GM18870 (cell line): ENCODE data around the gene SOBP.

Experiments used
- ATAC-seq: cut with Tn5 transposase; IDR thresholded peaks from one replicate; pipeline ENCODE4 v1.9.1; 2021; ENCODE audit warnings: moderate library complexity; ENCODE audit not compliant: unreplicated experiment

Gene SOBP

GRCh38 chr6:107635057-107635515, 145.2 kb downstream of the SOBP start:
- no peak for ATAC-seq

- ATAC-seq, result no peak
These were observed 146.6 kb downstream of the SOBP start for GRCh38 chr6:107636486-107636885.

- ATAC-seq, result no peak
These were observed 147.7 kb downstream of the SOBP start for GRCh38 chr6:107637316-107638315.

DNA sequence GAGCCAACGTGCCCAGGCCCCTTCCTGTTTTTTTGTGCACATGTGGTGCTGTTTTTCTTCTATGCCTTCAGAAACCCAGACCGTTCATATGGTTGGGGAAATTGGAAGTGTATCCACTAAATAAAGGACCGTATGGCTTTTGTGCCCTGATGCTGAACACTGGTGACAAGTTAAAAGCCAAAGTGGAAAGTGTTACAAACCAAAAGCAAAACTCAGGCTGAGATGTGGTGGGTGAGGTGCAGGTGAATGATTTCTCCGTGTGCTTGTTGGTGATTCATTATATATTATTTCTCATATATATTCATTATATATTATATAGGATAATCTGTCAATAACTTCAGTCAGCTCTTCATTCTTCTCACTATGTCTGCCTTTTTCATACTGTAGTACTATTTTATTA, 148.6 kb downstream of the SOBP start:
- no peak for ATAC-seq

GRCh38 chr6:107639511-107639910, 149.6 kb downstream of the SOBP start:
- no peak for ATAC-seq

GRCh38 chr6:107641071-107641470, 151.2 kb downstream of the SOBP start:
- no peak for ATAC-seq

GRCh38 chr6:107641500-107641941, 151.6 kb downstream of the SOBP start:
- no peak for ATAC-seq

GRCh38 chr6:107642095-107642860, 152.4 kb downstream of the SOBP start:
- no peak for ATAC-seq

DNA sequence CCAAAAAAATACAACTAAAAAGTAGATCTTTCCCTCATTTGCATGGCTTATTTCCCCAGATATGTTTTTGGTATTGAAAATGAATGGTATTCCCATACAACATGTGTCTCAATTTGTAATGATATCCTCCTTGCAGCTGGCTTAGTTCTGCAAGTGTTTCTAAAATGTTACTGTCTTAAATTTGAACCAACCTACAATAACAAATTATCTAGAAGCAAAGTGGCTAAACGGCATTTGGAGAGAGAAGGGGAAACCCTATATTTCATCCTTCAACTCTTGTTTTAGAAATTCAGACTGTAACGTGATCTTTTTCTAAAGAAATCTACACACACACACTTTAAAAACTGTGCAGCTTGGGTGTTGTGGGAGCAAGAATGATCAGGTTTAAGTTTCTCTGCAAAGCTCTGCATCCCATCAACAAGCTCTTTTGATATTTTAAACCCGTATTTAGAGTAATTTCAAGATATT, 153.0 kb downstream of the SOBP start:
- ATAC-seq, result no peak

DNA sequence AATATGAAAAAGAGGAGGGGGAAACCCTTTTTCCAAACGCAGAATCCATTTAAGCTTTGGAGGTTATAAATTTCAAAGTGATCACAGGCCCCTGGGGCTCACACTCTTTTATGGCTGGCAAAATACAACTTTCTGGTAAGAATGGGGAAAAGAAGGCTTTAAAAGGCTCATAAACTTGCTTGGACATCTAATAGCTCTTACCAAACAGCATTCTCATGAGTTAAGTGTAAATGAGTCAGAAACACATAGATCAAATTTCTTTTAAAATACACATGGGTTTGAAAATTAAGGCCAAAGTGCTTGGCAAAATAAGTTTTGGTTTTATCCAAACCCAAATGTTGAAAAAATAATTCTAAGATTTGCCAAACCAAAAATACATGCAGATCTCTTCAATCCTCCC, 154.6 kb downstream of the SOBP start:
- no peak for ATAC-seq

GRCh38 chr6:107645740-107646139, 155.8 kb downstream of the SOBP start:
- ATAC-seq, result no peak

DNA sequence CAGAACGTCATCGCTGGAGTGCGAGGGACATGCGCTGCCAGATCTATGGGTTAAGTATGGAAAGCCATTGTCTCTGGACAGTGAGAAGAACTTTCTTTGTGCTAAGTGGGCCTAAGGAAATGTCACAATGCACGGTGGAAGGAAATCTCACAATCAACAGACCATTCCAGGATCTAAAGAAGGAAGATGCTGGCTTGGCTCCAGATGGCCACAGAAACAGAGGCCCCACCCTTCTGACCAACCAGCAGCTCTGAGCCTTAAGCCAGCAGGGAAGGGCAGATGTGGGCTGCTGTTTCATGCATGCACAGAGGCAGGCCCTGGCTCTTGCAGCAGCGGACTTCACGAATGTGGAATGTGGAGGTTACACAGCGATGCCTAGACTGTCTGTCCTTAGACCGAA, 156.3 kb downstream of the SOBP start:
- ATAC-seq, result no peak

DNA sequence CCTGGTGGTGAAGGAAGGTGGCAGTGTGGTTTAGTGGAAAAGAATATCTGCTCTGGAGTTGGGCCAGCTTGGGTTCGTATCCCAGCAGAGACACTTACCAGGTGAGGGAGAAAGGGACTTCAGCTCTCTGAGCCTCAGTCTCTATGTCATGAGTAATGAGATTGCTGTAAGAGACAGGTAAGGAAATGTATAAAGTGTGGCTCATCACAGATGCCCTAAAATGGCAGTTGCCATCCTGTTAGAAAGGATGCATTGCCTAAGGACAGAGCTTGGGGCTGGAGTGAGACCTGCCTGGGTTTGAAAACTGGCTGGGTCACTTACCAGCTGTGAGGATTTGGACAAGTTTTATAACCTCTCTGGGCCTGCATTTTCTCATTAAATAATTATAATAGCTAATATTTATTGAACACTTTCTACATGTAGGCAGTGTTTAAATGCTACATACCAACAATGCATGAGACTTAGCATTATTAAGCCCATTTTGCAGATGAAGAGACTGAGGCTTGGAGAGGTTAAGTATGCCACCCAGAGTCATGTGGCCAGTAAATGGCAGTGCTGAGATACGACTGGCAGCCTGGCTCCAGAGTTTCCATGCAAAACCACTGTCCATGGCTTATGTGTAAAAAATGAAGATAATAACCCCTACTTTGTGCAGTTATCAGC, 157.0 kb downstream of the SOBP start:
- ATAC-seq, result no peak

DNA sequence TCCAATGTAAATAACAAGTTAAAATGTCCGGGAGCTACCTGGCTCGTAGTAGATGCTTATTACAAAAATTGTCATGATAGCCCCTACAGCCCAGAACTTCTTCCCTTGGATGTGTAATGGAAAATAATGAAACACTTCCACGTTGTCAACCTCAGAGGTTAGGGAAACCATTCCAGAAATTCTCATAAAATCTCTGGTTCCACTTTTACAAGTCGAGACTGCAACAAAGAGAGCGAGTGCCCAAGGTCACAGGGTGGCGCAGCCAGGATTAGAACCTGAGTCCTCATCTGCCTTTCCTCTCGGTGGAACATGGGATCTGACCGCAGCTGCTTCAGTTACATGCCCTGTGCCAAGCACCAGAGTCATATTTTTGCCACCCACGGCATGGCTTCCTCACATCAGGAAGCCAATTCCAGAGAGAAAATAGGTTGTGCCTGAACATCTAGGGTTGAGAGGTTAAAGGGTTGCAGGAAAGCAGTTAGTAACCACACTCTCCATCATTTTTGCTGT, 157.6 kb downstream of the SOBP start:
- ATAC-seq, result no peak

GRCh38 chr6:107648983-107649382, 159.1 kb downstream of the SOBP start:
- ATAC-seq, result no peak

DNA sequence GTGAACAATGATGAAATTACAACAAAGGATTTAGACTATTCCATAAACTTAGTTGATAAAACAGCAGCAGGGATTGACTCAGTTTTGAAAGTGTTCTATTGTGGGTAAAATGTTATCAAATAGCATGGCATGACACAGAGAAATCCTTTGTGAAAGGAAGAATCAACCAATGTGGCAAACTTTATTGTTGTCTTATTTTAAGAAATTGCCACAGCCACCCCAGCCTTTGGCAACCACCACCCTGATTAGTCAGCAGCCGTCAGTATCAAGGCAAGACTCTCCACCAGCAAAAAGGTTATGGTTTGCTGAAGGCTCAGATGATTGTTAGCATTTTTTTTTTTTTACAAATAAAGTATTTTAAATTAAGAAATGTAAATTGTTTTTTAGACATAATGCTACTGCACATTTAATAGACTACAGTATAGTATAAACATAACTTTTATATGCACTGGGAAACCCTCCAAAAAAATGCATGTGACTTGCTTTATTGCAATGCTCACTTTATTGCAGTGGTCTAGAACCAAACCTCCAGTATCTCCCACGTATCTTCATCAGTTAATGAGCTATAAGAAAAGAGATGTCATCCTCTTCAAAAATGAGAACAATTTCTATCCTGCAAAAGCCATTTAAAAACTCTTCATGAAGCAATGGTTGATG, 162.7 kb downstream of the SOBP start:
- no peak for ATAC-seq

DNA sequence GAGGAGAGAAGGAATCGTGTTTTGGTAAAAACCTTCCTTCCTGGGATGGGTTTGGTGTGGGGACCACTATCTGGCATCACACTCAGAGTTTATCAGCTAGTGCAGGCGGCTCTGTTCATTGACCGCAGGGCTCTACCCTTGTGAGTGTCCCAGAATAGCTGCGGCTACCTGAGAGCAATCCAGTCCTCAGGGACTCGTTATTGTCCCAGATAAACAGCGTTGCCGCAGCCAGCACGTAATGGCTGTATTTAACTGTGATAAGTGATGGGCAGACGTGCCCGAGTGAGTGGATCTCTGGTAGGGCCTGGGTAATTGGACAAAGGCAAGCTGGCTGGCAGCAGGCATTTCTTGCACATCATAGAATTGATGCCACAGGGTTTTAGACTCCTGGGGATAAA, 163.3 kb downstream of the SOBP start:
- no peak for ATAC-seq

- ATAC-seq, result no peak
These were observed 164.0 kb downstream of the SOBP start for GRCh38 chr6:107653861-107654394.

DNA sequence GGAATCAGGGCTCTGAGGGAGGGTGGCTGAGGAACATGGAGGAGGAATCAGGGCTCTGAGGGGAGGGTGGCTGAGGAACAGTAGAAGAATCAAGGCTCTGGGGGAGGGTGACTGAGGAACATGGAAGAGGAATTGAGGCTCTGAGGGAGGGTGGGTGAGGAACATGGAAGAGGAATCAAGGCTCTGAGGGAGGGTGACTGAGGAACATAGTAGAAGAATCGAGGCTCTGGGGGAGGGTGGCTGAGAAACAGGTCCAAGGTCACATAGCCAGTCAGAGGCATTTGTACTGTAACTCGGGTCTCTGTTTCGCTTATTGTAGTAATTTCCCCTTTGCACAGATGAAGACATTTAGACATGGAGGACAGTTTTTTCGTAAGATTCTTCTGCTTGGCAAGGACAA, 164.8 kb downstream of the SOBP start:
- no peak for ATAC-seq

GRCh38 chr6:107655245-107655644, 165.3 kb downstream of the SOBP start:
- no peak for ATAC-seq
